ENCODE data around the gene TSPAN11.
"Not testable (repeated sequence)": the region's sequence is repeated elsewhere in the genome, so short reads cannot be mapped to it uniquely, and the experiment has no call there.

Gene TSPAN11

DNA sequence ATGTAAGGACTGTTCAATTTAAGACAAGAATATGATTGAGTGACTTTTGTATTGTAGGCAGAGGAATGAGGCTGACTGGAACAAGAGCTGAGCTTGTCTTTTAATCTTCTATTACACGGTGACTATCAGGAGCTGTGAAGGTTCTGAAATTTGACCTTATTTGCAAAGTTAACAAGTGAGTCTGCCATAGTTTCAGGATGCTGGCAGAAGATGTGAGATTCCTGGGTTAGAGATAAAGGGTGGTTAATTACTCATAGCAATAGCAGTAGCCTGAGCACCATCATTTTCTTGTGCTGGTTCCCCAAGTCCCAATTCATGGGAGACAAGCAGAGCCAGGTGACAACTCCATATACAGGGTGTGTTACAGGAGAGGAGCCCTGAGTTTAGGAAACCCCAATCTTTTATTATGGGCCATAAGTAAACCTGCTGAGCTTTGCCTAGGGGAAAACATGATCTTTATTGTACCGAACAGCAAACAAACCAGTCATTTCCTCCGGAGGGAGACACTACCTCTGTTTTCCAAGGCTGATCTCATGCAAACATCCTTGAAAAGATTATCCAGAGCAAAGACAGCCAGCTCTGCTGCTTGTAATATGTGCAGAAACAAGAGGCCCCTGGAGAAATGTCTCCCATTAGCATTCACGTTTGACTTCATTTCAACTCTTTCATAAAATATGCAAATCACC is 95.4 kb downstream of the TSPAN11 start:
- TF ChIP-seq POLR2A (IDR thresholded peaks at IDR 0.05; ENCODE audit: low read length) (no peak), GATA1 (IDR thresholded peaks at IDR 0.05; ENCODE audit: low read depth, low read length) (no peak)
- no peak for DNase-seq

DNA sequence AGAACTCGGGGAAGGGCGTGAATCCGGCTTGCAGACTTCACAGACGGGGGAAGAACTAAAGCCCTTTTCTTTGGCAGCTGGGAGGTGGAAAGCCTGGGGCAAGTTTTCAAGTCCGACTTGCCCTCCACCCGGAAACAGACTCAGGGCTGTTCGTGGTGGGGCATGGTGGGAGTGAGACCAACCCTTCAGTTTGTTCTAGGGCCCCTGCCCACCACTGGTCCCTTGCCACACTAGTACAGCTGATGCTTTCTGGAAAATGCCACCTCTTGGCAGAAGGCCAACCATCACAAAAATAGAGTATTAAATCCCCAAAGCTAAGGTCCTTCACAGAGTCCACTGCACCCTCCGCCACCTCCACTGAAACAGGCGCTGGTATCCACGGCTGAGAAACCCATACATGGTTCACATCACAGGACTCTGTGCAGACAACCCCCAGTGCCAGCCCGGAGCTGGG is 96.8 kb downstream of the TSPAN11 start:
- TF ChIP-seq GATA1 (IDR thresholded peaks at IDR 0.05; ENCODE audit: low read depth, low read length), result no peak
- no peak for TF ChIP-seq POLR2A (IDR thresholded peaks at IDR 0.05; ENCODE audit: low read length)
- DNase-seq, result no peak

DNA sequence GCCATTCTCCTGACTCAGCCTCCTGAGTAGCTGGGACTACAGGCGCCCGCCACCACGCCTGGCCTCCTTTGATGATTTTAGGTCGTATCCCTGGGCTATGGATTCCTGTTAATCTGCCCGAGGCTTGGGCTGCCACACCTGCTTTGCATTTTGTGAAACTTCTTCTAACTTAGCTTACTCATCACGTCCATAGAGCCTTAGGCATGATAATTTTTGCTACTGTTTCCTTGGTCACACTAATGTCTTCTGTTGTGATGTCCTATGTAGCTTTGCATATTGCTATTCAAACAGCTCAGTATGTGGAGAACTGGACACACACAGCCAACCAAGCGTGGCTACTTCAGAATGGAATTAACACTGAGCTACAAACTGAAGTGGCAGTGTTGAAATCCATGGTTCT is 99.7 kb downstream of the TSPAN11 start:
- no peak for DNase-seq

DNA sequence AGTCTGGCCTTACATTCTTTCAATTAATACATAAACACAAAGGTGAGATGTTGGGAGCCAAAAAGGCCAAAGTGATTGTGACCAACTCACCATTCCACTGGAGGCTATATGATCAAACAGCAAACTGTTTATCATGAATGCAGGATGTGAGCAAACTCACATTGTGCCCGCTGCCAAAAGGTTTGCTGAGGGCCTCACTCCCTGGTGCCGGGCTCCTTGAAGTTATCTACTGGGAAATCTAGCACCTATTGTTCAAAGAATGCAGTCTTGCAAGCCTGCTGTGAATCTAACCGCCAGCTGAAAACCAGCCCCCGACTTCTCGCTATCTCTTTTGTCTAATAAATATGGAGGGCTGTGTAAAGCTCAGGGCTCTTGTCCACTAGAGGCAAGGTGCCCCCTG is 100.5 kb downstream of the TSPAN11 start:
- not testable (repeated sequence) for DNase-seq

More for the DNA sequence above, 99.7 kb downstream of the TSPAN11 start:
- TF ChIP-seq POLR2A (IDR thresholded peaks at IDR 0.05; ENCODE audit: low read length), result no peak
- no peak for TF ChIP-seq GATA1 (IDR thresholded peaks at IDR 0.05; ENCODE audit: low read depth, low read length)

DNA sequence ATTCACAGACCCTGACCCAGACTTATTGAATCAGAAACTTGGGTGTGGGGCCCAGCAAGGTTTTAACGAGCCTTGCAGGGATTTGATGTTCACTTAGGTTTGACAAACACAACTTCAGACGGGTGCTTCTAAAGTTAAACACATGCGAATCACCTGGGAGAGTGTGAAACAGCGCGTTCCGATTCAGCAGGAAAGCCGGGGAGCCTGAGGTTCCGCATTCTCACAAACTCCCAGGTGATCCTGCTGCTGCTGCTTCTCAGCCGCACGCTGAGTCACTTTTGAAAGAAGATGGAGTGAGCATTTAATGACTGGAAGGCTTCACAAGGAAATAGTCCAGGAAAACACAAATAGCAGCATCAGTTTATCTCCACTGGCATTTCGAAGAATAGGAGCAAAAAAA is 102.9 kb downstream of the TSPAN11 start:
- no peak for DNase-seq
- TF ChIP-seq GATA1 (IDR thresholded peaks at IDR 0.05; ENCODE audit: low read depth, low read length), result no peak
- TF ChIP-seq POLR2A (IDR thresholded peaks at IDR 0.05; ENCODE audit: low read length), result no peak

DNA sequence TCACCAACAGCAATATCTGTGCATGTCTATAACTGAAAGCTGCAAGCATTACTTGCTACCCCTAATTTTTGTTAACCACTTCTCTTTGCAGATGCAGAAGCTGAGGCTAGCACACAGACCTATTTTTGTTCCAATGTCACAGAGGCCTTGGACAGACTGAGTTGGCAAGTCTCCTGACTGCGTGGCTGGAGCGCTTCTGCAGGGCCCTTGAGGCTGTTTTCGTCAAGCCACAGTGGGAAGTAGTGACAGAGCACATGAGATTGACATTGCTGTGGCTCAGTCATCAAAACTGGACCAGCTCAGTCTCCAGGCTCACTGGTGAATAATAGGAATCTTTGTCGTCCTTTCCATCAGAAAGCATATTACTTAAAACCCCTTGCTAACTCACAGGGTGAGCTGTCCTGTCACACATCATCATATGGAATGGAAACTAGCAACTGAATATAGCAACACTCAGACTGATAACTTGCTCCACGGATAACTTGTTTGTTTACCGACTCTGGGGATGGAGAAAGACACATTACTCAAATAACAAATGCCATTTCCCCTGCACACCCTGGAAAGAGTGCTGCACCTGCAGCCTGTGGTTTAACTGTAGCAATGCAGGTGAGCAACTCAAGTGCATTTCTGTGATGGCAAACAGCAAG is 103.5 kb downstream of the TSPAN11 start:
- DNase-seq, result no peak
- TF ChIP-seq GATA1 (IDR thresholded peaks at IDR 0.05; ENCODE audit: low read depth, low read length) (no peak), POLR2A (IDR thresholded peaks at IDR 0.05; ENCODE audit: low read length) (no peak)

DNA sequence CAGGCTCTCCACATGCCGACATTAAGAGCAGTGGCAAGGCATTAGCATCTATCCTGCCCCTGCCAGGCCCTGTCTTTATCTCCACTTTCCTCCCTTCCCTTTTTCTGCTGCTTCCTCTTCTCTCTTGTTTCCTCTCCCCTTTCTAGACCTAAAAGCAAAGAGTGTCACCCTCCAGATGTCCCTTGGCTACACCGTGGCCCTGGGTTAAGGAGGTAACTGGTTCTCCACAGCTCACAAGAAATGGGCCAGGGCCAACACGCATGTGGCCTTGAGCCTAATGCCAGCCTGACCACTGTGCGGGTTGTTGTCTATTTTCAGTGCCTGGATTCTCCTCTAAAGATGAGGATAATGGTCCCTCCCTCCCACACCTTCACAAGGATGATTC is 105.4 kb downstream of the TSPAN11 start:
- no peak for TF ChIP-seq GATA1 (IDR thresholded peaks at IDR 0.05; ENCODE audit: low read depth, low read length)
- TF ChIP-seq POLR2A (IDR thresholded peaks at IDR 0.05; ENCODE audit: low read length), result no peak
- no peak for DNase-seq

DNA sequence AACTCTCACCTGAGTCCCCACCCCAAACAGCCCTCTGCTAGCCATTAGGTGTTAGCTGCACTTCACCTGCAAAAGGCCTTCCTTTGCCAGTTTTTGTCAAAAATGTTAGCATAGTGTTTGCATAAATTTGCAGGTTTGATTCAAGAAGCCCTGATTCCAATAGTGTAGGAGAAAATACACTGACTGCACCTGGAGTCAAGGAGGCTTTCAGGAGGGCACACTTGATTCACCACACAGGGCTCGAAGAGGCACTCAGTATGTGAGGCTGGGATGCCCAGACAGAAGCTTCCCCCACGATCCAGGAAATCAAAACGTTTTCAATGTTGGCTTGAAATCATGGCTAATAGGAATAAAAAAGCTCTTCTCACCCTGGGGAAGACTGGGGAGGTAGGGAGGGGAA is 106.6 kb downstream of the TSPAN11 start:
- DNase-seq, result no peak
- TF ChIP-seq GATA1 (IDR thresholded peaks at IDR 0.05; ENCODE audit: low read depth, low read length) (no peak), POLR2A (IDR thresholded peaks at IDR 0.05; ENCODE audit: low read length) (no peak)

DNA sequence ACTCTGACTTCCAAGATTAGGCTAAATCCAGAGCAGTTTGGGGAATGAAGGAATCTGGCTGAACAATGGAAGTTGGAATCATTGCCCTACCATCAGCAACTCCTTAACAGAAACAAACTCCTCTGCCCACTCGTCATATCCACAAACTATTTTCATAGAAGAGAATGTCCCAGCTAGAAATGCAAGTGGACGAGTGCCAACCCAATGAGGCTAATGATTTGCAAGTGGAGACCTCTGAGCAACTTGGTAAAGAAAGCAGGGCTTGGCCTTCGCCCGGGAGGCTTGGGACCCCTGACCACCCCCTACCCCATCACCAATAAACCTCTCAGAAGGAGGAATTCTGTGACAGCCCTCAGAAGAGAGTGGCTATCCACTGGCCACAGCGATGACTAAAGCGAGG is 107.1 kb downstream of the TSPAN11 start:
- TF ChIP-seq GATA1 (IDR thresholded peaks at IDR 0.05; ENCODE audit: low read depth, low read length), result no peak
- no peak for TF ChIP-seq POLR2A (IDR thresholded peaks at IDR 0.05; ENCODE audit: low read length)
- no peak for DNase-seq

DNA sequence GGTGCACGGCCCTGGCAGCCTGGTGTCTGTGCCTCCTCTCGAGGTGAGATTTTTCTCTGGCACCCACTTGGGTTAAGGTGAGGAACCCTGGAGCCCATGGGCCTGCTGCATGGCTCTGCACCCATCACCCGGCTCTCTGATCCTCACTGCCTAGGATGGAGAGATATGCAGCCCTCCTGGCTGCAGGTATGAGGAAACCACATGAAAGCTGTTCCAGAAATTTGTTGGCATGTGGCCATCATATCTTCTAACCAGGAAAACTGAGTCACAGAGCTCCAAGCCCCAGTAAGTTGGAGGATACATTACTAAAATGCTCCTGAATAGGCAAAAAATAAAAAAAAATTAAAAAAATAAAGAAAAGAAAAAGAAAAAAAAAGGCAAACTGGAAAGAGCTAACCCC is 107.8 kb downstream of the TSPAN11 start:
- no peak for DNase-seq
- no peak for TF ChIP-seq POLR2A (IDR thresholded peaks at IDR 0.05; ENCODE audit: low read length)

DNA sequence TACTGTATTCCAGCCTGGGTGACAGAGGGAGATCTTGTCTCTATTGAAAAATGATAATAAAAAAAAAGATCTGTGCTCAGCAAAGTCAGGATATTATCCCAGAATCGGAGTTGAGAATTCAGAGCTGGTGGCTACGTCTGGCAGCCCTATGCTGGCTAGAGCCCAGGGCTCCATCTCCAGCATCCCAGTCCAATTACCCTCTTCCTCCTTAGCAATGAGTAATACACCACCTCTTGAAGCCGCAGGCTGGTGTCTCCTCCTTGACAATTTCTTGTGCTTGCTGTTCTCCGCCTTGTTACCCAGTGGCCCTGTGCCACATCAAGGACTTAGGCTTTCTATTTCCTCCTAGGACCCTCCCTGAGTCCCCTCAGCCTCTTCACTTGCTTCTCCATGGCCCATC is 108.7 kb downstream of the TSPAN11 start:
- DNase-seq, result no peak
- TF ChIP-seq GATA1 (IDR thresholded peaks at IDR 0.05; ENCODE audit: low read depth, low read length) (no peak), POLR2A (IDR thresholded peaks at IDR 0.05; ENCODE audit: low read length) (no peak)

DNA sequence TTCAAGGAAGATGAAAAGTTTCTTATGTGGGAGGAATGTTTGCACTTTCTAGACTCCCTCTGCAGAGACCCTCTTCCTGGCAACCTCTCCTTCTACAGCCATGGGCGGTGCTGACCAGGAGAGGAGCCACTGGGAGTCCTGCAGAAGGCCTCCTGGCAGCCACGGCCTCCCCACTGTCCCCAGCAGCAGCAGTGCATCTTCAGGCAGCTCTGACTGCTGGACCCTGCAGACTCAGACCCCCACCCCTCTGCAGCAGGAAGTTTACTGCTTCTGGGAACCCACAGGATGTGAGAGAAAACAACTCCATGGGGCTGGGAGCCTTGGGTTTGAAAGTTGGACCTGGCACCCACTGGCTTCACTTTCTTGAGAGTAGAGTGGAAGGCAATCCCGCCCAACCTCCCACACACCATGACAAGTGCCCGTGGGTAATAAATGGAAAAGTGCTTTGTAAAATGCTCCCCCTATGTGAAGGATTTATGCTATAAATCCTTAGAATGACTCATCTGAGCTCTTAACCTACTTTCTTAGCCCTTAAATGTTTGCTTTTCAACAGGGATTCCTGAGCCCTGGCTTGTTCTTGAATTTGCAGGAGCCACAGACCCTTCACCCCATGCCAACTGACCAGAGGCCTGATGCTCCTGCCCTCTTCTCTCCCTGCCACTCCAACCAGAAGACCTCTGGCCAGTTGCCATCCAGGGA is 109.6 kb downstream of the TSPAN11 start:
- TF ChIP-seq POLR2A (IDR thresholded peaks at IDR 0.05; ENCODE audit: low read length) (no peak), GATA1 (IDR thresholded peaks at IDR 0.05; ENCODE audit: low read depth, low read length) (no peak)
- no peak for DNase-seq

DNA sequence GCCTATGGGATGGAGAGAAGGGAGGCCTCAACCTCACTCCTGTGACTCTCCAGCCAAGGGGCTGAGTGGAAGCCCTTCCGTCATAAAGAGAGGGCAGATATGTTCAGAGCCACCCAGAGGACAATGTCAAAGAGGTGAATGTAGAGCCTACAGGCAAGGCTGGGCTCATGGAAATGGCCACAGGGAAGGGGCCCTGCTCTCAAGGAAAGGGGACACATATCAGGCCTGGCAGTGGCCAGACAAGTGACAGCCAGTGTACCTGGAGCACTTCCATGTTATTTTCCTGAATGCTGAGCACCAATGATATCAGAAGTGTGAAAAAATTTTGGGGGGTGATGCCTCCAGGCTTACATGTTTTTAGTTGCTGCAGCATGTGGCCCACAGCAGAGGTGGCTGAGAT is 110.5 kb downstream of the TSPAN11 start:
- TF ChIP-seq POLR2A (IDR thresholded peaks at IDR 0.05; ENCODE audit: low read length) (no peak), GATA1 (IDR thresholded peaks at IDR 0.05; ENCODE audit: low read depth, low read length) (no peak)
- DNase-seq, result no peak

DNA sequence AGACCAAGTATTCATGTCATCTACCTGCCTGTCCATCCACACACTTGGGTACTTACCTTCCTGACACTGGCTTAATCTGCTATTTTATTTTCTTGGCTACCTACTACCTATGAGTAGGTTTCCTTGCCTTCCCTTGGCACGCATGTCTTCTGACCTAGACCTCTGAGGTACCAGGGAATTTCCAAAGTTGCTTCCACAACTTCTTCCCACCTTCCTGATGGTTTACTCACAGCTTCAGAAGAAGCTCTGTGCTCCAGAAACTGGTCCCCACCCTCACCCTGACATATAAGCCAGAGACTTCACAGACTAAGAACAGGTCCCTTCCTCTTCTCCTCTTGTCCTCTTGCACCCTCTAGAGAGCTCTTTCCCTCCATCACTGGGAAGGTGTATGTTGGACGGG is 111.4 kb downstream of the TSPAN11 start:
- TF ChIP-seq POLR2A (IDR thresholded peaks at IDR 0.05; ENCODE audit: low read length) (no peak), GATA1 (IDR thresholded peaks at IDR 0.05; ENCODE audit: low read depth, low read length) (no peak)
- no peak for DNase-seq

DNA sequence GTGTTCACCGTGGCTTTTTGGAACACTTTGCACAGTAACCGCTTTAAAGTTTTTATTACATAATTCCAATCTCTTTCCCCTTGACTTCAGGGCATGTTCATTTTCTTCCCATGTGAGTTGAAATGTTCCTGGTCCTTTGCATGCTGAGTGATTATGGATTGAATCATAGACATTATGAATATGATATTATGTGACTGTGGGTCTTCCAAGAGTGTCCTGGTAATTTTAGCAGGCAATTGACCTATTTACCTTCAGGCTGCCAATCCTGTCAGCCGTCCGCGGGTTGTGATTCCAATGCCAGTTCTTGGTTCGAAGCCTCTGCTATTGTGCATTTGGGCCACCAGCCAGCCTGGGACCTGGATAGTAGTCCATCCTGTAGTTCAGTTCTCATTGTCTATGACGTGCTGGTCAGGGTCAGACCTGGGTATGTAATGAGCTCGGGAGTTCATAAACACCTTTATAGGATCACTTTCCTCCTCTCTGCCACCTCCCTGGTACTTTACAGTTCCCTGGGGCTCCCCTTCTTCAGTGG is 114.6 kb downstream of the TSPAN11 start:
- DNase-seq, result no peak
- TF ChIP-seq GATA1 (IDR thresholded peaks at IDR 0.05; ENCODE audit: low read depth, low read length), result no peak
- no peak for TF ChIP-seq POLR2A (IDR thresholded peaks at IDR 0.05; ENCODE audit: low read length)
